Neural cell (in vitro differentiated cells): ENCODE results near the gene EYS.

Source experiments
- EP300 ChIP-seq: fragments of 450-650 bp; conservative IDR thresholded peaks from 2 replicates; pipeline ENCODE4 v1.6.1; 2014; ENCODE audit warnings: antibody characterized with exemption, mild to moderate bottlenecking, moderate library complexity; ENCODE audit not compliant: poor library complexity, severe bottlenecking
- EZH2 ChIP-seq: fragments of 200-600, 300-800 bp; shearing (Covaris generic), sonication (generic); IDR thresholded peaks from 2 replicates; pipeline ENCODE4 v1.6.1; 2014; ENCODE audit warnings: antibody characterized with exemption, low read length, borderline replicate concordance, mild to moderate bottlenecking; ENCODE audit not compliant: insufficient read depth, poor library complexity, severe bottlenecking
- MXI1 ChIP-seq: fragments of 450-650 bp; conservative IDR thresholded peaks from 2 replicates; pipeline ENCODE4 v1.6.1; 2014; ENCODE audit warnings: antibody characterized with exemption, mild to moderate bottlenecking; ENCODE audit not compliant: poor library complexity, severe bottlenecking
- SMC3 ChIP-seq: fragments of 450-650 bp; conservative IDR thresholded peaks from 2 replicates; pipeline ENCODE4 v1.6.1; 2014; ENCODE audit warnings: antibody characterized with exemption, mild to moderate bottlenecking, moderate library complexity; ENCODE audit not compliant: poor library complexity
- TAF1 ChIP-seq: IDR thresholded peaks from 2 replicates; pipeline ENCODE4 v1.6.1; 2012; ENCODE audit warnings: low read depth
- TF ChIP-seq, protein P1 (sequence below): fragments of 450-650 bp; IDR thresholded peaks from 2 replicates; pipeline ENCODE4 v1.5.1; 2014; ENCODE audit warnings: antibody characterized with exemption, mild to moderate bottlenecking, moderate library complexity; ENCODE audit not compliant: poor library complexity, severe bottlenecking
- TF ChIP-seq, protein P2 (sequence below): IDR thresholded peaks from 2 replicates; pipeline ENCODE4 v1.6.1; 2012; ENCODE audit warnings: borderline replicate concordance

DNA sequence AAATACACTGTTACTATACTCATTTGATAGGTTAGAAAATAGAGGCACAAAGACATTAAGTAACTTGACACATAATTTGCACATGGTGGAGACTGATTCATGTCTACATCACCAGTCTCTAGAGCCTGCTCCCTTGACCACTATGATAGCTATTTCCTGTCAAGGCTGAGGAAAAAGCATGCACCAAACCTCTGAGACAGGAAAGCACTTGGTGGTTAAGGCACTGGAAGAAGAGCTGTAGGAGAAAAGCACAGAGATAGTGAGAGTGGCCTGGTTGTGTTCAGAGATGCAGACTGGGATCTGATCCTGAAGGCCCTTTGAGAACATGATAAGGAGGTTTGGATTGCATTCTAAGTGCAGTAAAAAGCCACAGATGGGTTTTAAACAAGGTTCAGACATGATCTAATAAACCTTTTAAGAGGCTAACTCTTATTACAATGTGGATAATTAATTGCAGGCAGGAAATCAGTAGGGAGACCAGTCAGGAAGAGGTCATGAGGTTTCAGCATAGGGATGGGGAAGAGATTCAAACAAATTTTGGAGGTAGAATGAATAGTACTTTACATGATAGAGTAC, 1902.6 kb downstream of the EYS start:
- TF ChIP-seq, protein P1, sequence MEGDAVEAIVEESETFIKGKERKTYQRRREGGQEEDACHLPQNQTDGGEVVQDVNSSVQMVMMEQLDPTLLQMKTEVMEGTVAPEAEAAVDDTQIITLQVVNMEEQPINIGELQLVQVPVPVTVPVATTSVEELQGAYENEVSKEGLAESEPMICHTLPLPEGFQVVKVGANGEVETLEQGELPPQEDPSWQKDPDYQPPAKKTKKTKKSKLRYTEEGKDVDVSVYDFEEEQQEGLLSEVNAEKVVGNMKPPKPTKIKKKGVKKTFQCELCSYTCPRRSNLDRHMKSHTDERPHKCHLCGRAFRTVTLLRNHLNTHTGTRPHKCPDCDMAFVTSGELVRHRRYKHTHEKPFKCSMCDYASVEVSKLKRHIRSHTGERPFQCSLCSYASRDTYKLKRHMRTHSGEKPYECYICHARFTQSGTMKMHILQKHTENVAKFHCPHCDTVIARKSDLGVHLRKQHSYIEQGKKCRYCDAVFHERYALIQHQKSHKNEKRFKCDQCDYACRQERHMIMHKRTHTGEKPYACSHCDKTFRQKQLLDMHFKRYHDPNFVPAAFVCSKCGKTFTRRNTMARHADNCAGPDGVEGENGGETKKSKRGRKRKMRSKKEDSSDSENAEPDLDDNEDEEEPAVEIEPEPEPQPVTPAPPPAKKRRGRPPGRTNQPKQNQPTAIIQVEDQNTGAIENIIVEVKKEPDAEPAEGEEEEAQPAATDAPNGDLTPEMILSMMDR, result no peak
- TF ChIP-seq TAF1 (no peak), EP300 (no peak), EZH2 (no peak), MXI1 (no peak), SMC3 (no peak)
- TF ChIP-seq, protein P2, sequence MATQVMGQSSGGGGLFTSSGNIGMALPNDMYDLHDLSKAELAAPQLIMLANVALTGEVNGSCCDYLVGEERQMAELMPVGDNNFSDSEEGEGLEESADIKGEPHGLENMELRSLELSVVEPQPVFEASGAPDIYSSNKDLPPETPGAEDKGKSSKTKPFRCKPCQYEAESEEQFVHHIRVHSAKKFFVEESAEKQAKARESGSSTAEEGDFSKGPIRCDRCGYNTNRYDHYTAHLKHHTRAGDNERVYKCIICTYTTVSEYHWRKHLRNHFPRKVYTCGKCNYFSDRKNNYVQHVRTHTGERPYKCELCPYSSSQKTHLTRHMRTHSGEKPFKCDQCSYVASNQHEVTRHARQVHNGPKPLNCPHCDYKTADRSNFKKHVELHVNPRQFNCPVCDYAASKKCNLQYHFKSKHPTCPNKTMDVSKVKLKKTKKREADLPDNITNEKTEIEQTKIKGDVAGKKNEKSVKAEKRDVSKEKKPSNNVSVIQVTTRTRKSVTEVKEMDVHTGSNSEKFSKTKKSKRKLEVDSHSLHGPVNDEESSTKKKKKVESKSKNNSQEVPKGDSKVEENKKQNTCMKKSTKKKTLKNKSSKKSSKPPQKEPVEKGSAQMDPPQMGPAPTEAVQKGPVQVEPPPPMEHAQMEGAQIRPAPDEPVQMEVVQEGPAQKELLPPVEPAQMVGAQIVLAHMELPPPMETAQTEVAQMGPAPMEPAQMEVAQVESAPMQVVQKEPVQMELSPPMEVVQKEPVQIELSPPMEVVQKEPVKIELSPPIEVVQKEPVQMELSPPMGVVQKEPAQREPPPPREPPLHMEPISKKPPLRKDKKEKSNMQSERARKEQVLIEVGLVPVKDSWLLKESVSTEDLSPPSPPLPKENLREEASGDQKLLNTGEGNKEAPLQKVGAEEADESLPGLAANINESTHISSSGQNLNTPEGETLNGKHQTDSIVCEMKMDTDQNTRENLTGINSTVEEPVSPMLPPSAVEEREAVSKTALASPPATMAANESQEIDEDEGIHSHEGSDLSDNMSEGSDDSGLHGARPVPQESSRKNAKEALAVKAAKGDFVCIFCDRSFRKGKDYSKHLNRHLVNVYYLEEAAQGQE, result no peak
